ENCODE measurements around the gene ALK.

The ALK gene

GRCh38 chr2:29392774-29393173, 528.6 kb downstream of the ALK start:
- DNase-seq: no peak

- DNase-seq: no peak
Measured at GRCh38 chr2:29390136-29390535, 531.2 kb downstream of the ALK start.

GRCh38 chr2:29389686-29390085, 531.7 kb downstream of the ALK start:
- no peak for DNase-seq

GRCh38 chr2:29388071-29388470, 533.3 kb downstream of the ALK start:
- DNase-seq: no peak

GRCh38 chr2:29382486-29382885, 538.9 kb downstream of the ALK start:
- DNase-seq: no peak

GRCh38 chr2:29377788-29378187, 543.6 kb downstream of the ALK start:
- DNase-seq: no peak

- DNase-seq: no peak
Measured at GRCh38 chr2:29376541-29376940, 544.8 kb downstream of the ALK start.

GRCh38 chr2:29375843-29376242, 545.5 kb downstream of the ALK start:
- no peak for DNase-seq

GRCh38 chr2:29374823-29375222, 546.6 kb downstream of the ALK start:
- DNase-seq: no peak

- no peak for DNase-seq
Measured at GRCh38 chr2:29373870-29374269, 547.5 kb downstream of the ALK start.

GRCh38 chr2:29372185-29372584, 549.2 kb downstream of the ALK start:
- DNase-seq: no peak

GRCh38 chr2:29370581-29371125, 550.7 kb downstream of the ALK start:
- no peak for DNase-seq

GRCh38 chr2:29370173-29370572, 551.2 kb downstream of the ALK start:
- DNase-seq: no peak

GRCh38 chr2:29368659-29369040, 552.7 kb downstream of the ALK start:
- DNase-seq: no peak

- no peak for DNase-seq
Measured at GRCh38 chr2:29367986-29368658, 553.3 kb downstream of the ALK start.

- DNase-seq: no peak
Measured at GRCh38 chr2:29363111-29363510, 558.3 kb downstream of the ALK start.

GRCh38 chr2:29361231-29361630, 560.2 kb downstream of the ALK start:
- DNase-seq: no peak

GRCh38 chr2:29360016-29360784, 561.2 kb downstream of the ALK start:
- DNase-seq: no peak

- no peak for DNase-seq
Measured at GRCh38 chr2:29353403-29353991, 567.9 kb downstream of the ALK start.

GRCh38 chr2:29351916-29352591, 569.3 kb downstream of the ALK start:
- no peak for DNase-seq

- no peak for DNase-seq
Measured at GRCh38 chr2:29351248-29351647, 570.1 kb downstream of the ALK start.

GRCh38 chr2:29349316-29350030, 571.9 kb downstream of the ALK start:
- no peak for DNase-seq

Measured in SHP77 (cell line).